Ovary (tissue), 3 donors: ENCODE data around the gene CHL1.

Experiments
- CTCF ChIP-seq, 3 donors: fragments of 450-650 bp in 2 of 3; fragments of 200-600 bp in 1 of 3; IDR thresholded peaks; one replicate each; pipeline versions ENCODE4 v1.5.1 to v1.8.0; 2016 to 2022; ENCODE audit warnings: antibody characterized with exemption in 3 of 3, mild to moderate bottlenecking in 1 of 3
- EP300 ChIP-seq: sonication (generic); formaldehyde crosslinking; IDR thresholded peaks from one replicate; pipeline ENCODE4 v1.6.1; 2017; ENCODE audit warnings: antibody characterized with exemption
- POLR2A ChIP-seq: fragments of 450-650 bp; IDR thresholded peaks from one replicate; pipeline ENCODE4 v1.6.1; 2017; ENCODE audit warnings: antibody characterized with exemption, mild to moderate bottlenecking, moderate library complexity
- donor health status: DM: no; HTN: no; CAD: no.

- no peak for TF ChIP-seq CTCF (IDR thresholded peaks at IDR 0.05)
- TF ChIP-seq POLR2A = no peak
- no peak for TF ChIP-seq EP300
Measured at GRCh38 chr3:445960-446359, 249.4 kb downstream of the CHL1 start.
